VCaP (cell line): ENCODE measurements around the gene MRPL46.

Experiments
- H3K27ac ChIP-seq: fragments of 450-650 bp; 2 replicates; pipeline ENCODE4 v1.5.1; 2017
- TF ChIP-seq, protein P1 (sequence below): fragments of 450-650 bp; conservative IDR thresholded peaks from 2 replicates; pipeline ENCODE4 v1.5.1; 2017; ENCODE audit warnings: mild to moderate bottlenecking, moderate library complexity

MRPL46 gene

DNA sequence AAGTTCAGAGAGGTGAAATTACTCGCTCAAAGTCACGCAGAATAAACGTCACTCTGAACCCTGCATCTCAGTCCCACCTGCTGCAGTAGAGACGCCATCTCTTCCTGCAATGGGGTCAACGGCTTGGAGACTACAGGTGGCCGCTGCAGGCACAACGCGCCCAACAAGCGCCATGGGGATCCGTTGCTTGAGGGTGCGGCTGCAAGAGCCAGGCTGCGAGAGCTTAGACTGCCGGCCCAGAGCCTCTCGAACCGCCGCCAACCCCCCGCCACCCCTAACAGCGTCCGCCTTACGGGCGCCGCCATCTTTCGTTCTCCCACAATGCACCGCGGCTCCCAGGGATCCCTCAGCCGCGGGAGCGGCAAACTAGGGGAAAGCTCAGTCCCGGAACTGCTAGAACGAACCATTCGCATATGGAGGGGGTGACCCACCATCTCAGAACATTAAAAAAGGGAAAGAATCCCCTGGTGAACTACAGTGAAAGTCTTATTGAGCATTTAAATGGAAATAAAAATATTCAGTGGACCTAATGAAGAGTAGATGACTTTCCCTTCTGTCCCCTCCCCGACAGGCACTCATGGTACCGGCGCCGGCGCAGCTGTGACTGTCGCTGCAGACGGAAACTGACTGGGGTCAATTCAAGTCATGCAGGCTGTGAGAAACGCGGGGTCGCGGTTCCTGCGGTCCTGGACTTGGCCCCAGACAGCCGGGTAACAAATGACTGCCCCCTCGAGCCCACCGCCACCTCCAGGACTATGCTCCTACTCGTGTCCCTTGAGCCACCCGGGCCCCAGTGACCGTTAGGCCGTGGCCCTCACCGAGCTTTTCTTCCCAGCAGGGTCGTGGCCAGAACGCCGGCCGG, at the start of gene MRPL46, which contains the start of gene MRPS11:
MRPL46 (minus strand) TSS at position 316 of the 862 bp plus-strand sequence; CDS start at position 305, 11 bp downstream.
MRPS11 (plus strand) TSS at position 636 of the 862 bp plus-strand sequence; CDS start at position 646, 10 bp downstream.
- peak within 1 kb of the TSS; percentile 95 for H3K27ac ChIP-seq
- TF ChIP-seq, protein P1, sequence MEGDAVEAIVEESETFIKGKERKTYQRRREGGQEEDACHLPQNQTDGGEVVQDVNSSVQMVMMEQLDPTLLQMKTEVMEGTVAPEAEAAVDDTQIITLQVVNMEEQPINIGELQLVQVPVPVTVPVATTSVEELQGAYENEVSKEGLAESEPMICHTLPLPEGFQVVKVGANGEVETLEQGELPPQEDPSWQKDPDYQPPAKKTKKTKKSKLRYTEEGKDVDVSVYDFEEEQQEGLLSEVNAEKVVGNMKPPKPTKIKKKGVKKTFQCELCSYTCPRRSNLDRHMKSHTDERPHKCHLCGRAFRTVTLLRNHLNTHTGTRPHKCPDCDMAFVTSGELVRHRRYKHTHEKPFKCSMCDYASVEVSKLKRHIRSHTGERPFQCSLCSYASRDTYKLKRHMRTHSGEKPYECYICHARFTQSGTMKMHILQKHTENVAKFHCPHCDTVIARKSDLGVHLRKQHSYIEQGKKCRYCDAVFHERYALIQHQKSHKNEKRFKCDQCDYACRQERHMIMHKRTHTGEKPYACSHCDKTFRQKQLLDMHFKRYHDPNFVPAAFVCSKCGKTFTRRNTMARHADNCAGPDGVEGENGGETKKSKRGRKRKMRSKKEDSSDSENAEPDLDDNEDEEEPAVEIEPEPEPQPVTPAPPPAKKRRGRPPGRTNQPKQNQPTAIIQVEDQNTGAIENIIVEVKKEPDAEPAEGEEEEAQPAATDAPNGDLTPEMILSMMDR: no peak

DNA sequence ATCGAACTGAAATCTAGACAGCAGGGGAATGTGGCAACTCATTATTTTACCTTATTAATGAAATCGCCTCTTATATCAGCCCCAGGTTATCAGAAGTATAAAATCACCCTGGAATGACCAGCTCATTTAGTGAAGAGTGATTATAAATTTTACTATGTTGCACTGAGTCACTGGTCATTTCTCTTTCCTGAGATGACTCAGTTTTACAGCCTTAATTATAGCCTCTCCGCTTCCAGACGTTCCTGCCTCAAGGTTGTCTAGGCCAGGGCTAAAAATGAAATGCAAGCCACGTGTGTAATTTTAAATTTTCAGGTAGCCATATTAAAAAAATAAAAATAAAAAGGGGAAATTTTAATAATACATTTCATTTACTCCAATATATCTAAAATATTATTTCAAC, 46.0 kb upstream of the MRPL46 start:
- TF ChIP-seq, protein P1: no peak
- no peak overlapping the region for H3K27ac ChIP-seq

DNA sequence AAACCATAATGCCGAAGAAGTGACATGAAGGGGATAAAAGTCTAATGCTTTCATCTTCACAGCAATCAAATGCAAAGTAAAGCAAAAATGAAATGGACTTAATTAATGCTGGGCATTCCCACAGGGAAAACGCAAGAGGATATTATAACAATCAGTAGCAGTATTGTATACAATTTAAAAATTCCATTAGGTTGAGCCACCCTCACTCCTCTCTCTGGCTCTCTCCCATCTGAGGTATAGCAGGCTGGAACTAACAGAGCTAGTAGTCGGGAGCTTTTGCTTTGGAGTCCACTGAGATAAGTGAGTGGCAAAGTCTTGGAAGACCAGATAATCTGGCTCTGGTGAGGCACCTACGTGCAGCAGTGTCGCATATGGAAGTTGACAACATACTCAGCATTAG, 45.4 kb upstream of the MRPL46 start:
- TF ChIP-seq, protein P1: no peak
- H3K27ac ChIP-seq: no peak overlapping the region

DNA sequence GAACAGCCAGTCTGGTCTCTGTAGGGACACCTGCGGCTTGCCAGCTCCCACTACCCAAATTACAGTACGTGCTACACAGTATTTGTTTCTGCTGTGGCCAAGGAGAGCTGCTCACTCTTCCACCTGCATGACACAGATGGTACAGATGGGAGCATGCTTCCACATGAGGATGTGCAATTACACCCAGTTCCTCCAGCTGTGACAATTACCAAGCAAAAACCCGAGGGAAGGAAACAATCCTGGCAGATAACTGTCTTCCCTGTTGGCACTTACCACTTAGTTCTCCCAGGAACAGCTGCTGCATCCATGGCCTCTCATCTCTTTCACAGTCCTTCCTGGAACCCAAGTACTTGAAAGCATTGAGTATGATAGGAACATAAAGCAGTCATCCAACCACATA, 44.9 kb upstream of the MRPL46 start:
- TF ChIP-seq, protein P1: no peak
- no peak overlapping the region for H3K27ac ChIP-seq

DNA sequence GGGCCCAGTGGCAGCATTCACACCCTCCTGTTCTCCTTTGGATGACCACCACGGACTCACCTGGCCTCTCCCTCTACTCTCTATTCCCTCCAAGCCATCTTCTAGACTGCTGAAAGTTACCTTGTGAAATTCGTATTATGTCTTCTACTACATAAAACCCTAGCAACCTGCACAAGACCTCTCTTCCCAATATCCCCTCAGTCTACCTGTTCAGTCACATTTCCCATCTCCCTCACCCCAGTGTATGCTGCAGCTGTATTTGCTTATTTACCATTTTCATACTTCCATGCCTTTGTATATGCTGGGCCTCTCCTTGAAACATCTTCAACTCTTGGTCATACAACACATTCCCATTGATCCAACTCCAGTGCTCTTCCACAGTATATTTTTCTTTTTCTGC, 44.0 kb upstream of the MRPL46 start:
- H3K27ac ChIP-seq: no peak overlapping the region
- TF ChIP-seq, protein P1: no peak

DNA sequence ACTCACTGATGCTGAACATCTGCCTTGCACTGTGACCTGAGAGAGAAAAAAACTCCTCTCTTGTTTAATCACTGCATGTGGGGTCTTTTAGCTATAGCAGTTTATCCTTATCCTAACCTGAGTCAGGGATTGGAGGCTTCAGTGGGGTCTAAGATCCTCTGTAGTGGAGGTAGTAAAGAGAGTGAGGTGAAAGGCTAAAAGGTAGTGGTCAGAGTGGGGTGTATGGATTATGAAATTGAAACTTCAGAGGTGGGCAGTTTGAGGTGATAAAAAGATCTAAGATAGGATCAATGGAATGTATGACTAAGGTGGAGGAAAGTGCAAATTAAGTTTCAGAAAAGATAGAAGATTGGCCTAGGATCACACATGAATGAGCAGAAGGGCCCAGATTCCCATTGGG, 42.8 kb upstream of the MRPL46 start:
- H3K27ac ChIP-seq: no peak overlapping the region
- TF ChIP-seq, protein P1: no peak

DNA sequence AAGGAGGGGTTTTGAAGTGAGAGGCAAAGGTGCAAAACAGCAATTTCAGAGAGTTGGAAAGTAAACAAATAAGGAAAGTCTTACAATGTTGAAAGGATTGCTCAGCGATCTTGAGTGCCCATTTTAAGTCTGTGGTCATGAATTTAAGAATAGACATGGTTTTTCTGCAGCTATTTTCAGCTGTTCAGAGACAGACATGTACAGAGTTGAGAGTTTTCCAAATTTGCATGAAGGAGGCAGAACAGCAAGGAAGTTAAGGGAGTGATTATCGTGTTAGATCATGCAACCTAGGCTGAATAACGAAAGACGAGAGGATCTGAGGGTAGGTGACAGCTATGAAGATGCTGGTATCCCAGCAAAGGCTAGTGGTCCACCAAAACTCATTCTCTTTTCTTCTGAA, 42.1 kb upstream of the MRPL46 start:
- no peak overlapping the region for H3K27ac ChIP-seq
- TF ChIP-seq, protein P1: no peak
